Common myeloid progenitor, CD34-positive (primary cell): ENCODE measurements around the gene PHC2.

Source experiments
- CTCF ChIA-PET: fragments of 350-600 bp; sonication (Branson Sonifier 250); formaldehyde crosslinking; loops from one replicate; lab custom pipeline; 2021; ENCODE audit warnings: antibody characterized with exemption; lab: Charles Lee
- POLR2A ChIA-PET: fragments of 350-600 bp; sonication (Branson Sonifier 250); formaldehyde crosslinking; loops from one replicate; lab custom pipeline; 2021; ENCODE audit warnings: antibody characterized with exemption; lab: Charles Lee
- DNase-seq, 3 donors: peaks; one replicate each; pipeline versions ENCODE4 v3.0.0 to v3.0.0-alpha.2; 2013
- H3K27ac ChIP-seq, 2 experiments: 1 replicate in 1 of 2; 2 replicates in 1 of 2; pipeline ENCODE4 v1.7.0; 2013; ENCODE audit warnings: inconsistent platforms in 2 of 2, low read length in 2 of 2, mild to moderate bottlenecking in 2 of 2, low read depth in 1 of 2, moderate library complexity in 1 of 2; ENCODE audit not compliant: severe bottlenecking in 2 of 2, insufficient read depth in 1 of 2, poor library complexity in 1 of 2
- H3K27me3 ChIP-seq, 5 experiments: replicated peaks in 2 of 5; 1 replicate in 3 of 5; 2 replicates in 2 of 5; pipeline versions ENCODE4 v1.6.1 to v1.7.0; 2013; ENCODE audit warnings: low read length in 4 of 5, mild to moderate bottlenecking in 2 of 5, moderate library complexity in 2 of 5, inconsistent platforms in 1 of 5; ENCODE audit not compliant: insufficient read depth in 5 of 5, control insufficient read depth in 4 of 5
- H3K36me3 ChIP-seq, 4 experiments: 1 replicate in 2 of 4; 2 replicates in 2 of 4; pipeline versions ENCODE4 v1.6.1 to v1.7.0; 2013; ENCODE audit warnings: low read length in 3 of 4, control low read depth in 1 of 4, mild to moderate bottlenecking in 1 of 4; ENCODE audit not compliant: control insufficient read depth in 4 of 4, insufficient read depth in 4 of 4
- H3K4me1 ChIP-seq, 4 experiments: 1 replicate in 3 of 4; 2 replicates in 1 of 4; pipeline versions ENCODE4 v1.6.1 to v1.7.1; 2013; ENCODE audit warnings: low read length in 3 of 4, mild to moderate bottlenecking in 3 of 4, control low read depth in 1 of 4, inconsistent platforms in 1 of 4, moderate library complexity in 1 of 4; ENCODE audit not compliant: control insufficient read depth in 4 of 4, insufficient read depth in 4 of 4; ENCODE audit errors: control extremely low read depth in 1 of 4
- H3K4me3 ChIP-seq, 7 experiments: 1 replicate in 4 of 7; 2 replicates in 3 of 7; pipeline versions ENCODE4 v1.5.1 to v1.7.0; 2013; ENCODE audit warnings: mild to moderate bottlenecking in 7 of 7, low read length in 6 of 7, moderate library complexity in 6 of 7, inconsistent platforms in 2 of 7, low read depth in 2 of 7, control low read depth in 1 of 7; ENCODE audit not compliant: insufficient read depth in 4 of 7, control insufficient read depth in 1 of 7; ENCODE audit errors: extremely low read depth in 1 of 7
- H3K9me3 ChIP-seq, 5 experiments: 1 replicate in 4 of 5; 2 replicates in 1 of 5; pipeline versions ENCODE4 v1.6.1 to v1.7.1; 2013; ENCODE audit warnings: low read length in 4 of 5, mild to moderate bottlenecking in 2 of 5, inconsistent platforms in 1 of 5, low read depth in 1 of 5, moderate library complexity in 1 of 5; ENCODE audit not compliant: control insufficient read depth in 4 of 5, insufficient read depth in 2 of 5; ENCODE audit errors: control extremely low read depth in 1 of 5
- WGBS: methylation state at CpG from one replicate; pipeline ENCODE4 v1.1.5; 2013; ENCODE audit not compliant: insufficient coverage; 5-methylcytosine and 5-hydroxymethylcytosine counted together

PHC2 gene

DNA sequence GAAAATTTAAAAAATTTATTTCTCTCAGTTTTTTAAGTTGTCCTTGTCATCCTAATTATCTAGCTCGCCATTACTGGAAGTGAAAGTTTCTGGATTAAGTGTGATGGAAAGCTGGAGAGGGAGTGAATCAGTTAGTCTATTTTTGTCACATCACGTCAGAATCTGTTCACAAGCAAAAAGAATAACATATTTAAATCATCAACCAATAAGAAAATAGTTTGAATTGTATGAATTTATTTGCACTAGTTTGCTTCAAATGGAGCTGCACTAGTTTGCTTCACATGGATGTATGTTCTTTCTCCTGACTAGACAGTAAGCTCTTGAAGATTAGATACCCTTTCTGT, 22.8 kb downstream of the PHC2 start:
- no peak for DNase-seq
- Histone ChIP-seq H3K9me3 (peaks cover 0 to 6% (median 0%) of the 10 kb centered on the region in 5 experiments), H3K4me3 (no peak overlapping the region), H3K27ac (no peak overlapping the region), H3K4me1 (no peaks in the 10 kb centered on the region), H3K36me3 (peaks cover 0 to 4% (median 0%) of the 10 kb centered on the region in 4 experiments), H3K27me3 (no peaks in the 10 kb centered on the region)
- WGBS = no CpG with 5 or more reads among the region's 2 CpGs
- ChIA-PET CTCF (interaction anchor here (1.5 kb wide), 1 partner anchor 12 kb away, joined by 5 read pairs; no protein-coding TSS in a partner anchor), POLR2A (no interaction called here)

DNA sequence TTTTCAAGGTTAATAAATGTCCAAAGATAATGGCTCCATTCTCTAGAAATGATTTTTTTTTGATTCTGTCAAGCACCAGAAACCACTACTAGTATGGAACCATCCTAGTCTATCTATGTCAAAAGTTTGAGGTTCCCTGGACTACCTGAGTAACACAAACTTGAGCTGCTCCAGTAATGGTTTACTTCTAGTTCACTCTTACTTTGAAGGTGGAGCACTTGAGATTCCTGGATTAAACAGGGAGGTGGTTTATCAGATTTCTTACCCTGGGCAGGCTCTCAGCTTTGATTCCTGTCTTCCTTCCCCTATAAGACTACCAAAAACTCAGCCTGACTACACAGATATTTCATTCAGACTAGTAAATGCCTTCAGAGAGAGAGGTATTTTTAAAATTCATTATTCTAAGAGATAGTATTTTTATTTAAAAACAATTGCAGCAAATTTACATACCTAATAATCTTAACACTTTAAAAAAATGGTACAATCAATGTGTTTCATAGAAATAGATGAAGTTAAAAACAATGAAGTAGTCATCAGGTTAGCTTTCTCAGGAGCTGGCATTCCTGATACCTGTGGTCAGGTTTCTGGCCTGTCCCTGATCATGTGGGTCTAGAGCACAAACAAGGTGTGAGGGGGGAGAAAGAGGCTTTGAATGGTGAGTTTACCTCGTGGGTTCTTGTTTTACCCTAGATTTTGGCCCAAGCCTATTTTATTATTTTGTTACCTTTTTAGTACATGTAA, 23.4 kb downstream of the PHC2 start:
- POLR2A ChIA-PET = no interaction called here
- Histone ChIP-seq H3K9me3 (peaks cover 0 to 6% (median 0%) of the 10 kb centered on the region in 5 experiments), H3K27me3 (no peaks in the 10 kb centered on the region), H3K36me3 (peaks cover 0 to 4% (median 0%) of the 10 kb centered on the region in 4 experiments), H3K4me1 (no peaks in the 10 kb centered on the region), H3K4me3 (no peak overlapping the region), H3K27ac (no peak overlapping the region)
- CTCF ChIA-PET = interaction anchor here (0.8 to 1.0 kb wide), 2 partner anchors 23 to 292 kb away, joined by 3 read pairs; no protein-coding TSS in a partner anchor
- no CpG with 5 or more reads among the region's 1 CpG for WGBS
- DNase-seq = no peak

DNA sequence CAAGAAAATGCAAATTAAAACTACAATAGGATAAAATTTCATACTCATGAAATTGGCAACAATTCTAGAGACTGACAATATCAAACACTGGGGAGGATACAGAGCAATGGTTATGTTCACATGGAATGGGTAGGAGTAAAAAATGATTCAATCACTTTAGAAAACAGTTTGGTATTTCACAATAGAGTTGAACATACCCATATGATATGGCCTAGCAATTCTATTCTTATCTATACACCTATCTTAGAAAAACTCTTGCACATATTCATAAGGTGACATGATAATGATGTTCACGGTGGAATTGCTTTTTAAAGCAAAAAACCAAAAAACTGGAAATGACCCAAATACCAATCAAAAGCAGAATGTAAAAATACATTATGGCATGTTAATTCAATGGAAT, 28.7 kb downstream of the PHC2 start:
- no peak for DNase-seq
- ChIA-PET POLR2A (no interaction called here), CTCF (no interaction called here)
- peaks cover 1 to 11% (median 4%) of the 10 kb centered on the region in 4 experiments for H3K4me1 ChIP-seq
- no peak overlapping the region for H3K4me3 ChIP-seq
- no CpG with 5 or more reads among the region's 1 CpG for WGBS
- H3K27me3 ChIP-seq = no peaks in the 10 kb centered on the region
- peaks cover 0 to 6% (median 0%) of the 10 kb centered on the region in 5 experiments for H3K9me3 ChIP-seq
- no peak overlapping the region for H3K27ac ChIP-seq
- H3K36me3 ChIP-seq = no peaks in the 10 kb centered on the region

DNA sequence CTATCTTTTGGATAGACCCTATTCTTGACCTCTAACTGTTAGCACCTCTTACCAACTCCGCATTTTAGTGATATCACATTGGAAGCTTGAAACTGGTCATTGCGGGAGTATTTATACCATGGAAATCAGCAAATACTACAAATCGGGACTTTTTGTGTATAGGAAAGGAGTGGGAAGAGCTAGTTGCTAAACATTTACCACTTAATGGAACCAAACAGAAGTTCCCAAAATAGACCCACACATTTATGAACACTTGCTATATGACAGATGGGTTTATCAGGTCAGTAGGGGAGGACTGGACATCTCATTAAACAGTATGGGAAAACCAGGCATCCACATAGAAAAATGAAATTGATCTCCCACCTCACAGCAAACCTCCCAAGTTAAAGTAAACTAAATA, 29.4 kb downstream of the PHC2 start:
- Histone ChIP-seq H3K9me3 (peaks cover 0 to 2% (median 0%) of the 10 kb centered on the region in 5 experiments), H3K4me1 (peaks cover 7 to 18% (median 11%) of the 10 kb centered on the region in 4 experiments), H3K36me3 (no peaks in the 10 kb centered on the region), H3K27me3 (no peaks in the 10 kb centered on the region), H3K27ac (no peak overlapping the region), H3K4me3 (no peak overlapping the region)
- ChIA-PET CTCF (interaction anchor here (1.1 kb wide), 1 partner anchor 10 kb away, joined by 4 read pairs; no protein-coding TSS in a partner anchor), POLR2A (no interaction called here)
- no peak for DNase-seq
- no CpG with 5 or more reads among the region's 3 CpGs for WGBS

- Histone ChIP-seq H3K9me3 (no peaks in the 10 kb centered on the region), H3K4me1 (peaks cover 16 to 30% (median 18%) of the 10 kb centered on the region in 4 experiments), H3K4me3 (no peak overlapping the region), H3K27ac (no peak overlapping the region), H3K36me3 (no peaks in the 10 kb centered on the region), H3K27me3 (no peaks in the 10 kb centered on the region)
- 100% methylated on average over 2 of the region's 4 CpGs for WGBS
- POLR2A ChIA-PET = interaction anchor here (0.6 kb wide), 1 partner anchor 65 kb away, joined by 4 read pairs; no protein-coding TSS in a partner anchor
- CTCF ChIA-PET = interaction anchor here (0.9 to 1.1 kb wide), 2 partner anchors 8 to 16 kb away, joined by 3 to 4 read pairs; no protein-coding TSS in a partner anchor
- DNase-seq = no peak
Observed at GRCh38 chr1:33400153-33400911, 30.6 kb downstream of the PHC2 start.

DNA sequence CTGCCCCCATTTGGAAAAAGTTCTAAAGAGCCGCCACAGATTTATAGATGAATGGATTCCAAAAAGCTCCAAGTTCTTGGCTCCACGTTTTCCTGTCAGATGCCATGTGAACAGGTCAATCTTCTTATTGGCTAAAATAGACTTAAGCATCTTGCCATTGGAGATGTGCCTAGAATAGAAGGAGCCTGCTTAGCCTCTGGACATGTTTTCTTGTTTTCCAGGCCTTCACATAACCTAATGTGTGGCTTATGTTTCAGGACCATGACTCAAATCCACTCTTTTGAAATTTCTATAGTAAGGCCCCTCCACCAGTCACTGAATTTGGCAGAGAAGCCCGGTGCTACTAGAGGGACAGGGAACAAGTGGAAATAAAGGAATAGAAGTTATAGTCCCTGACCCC, 31.5 kb downstream of the PHC2 start:
- no peaks in the 10 kb centered on the region for H3K27me3 ChIP-seq
- no peak overlapping the region for H3K4me3 ChIP-seq
- POLR2A ChIA-PET = interaction anchor here (0.6 kb wide), 1 partner anchor 66 kb away, joined by 4 read pairs; no protein-coding TSS in a partner anchor
- H3K36me3 ChIP-seq = no peaks in the 10 kb centered on the region
- DNase-seq = no peak
- no peaks in the 10 kb centered on the region for H3K9me3 ChIP-seq
- no peak overlapping the region for H3K27ac ChIP-seq
- peaks cover 19 to 38% (median 23%) of the 10 kb centered on the region in 4 experiments for H3K4me1 ChIP-seq
- WGBS = 94% methylated on average over 2 of the region's 3 CpGs
- CTCF ChIA-PET = interaction anchor here (0.9 kb wide), 1 partner anchor 15 kb away, joined by 3 read pairs; no protein-coding TSS in a partner anchor
